Cardiac septum (tissue), 1 donor: ENCODE measurements around the gene TRAP1. TPM values are rescaled to one million over a fixed set of nuclear protein-coding genes. Genes with fewer than 3 reads are reported as not detected.

Source experiments
- DNase-seq: peaks from one replicate; pipeline ENCODE4 v3.0.0-alpha.2; 2020; ENCODE audit warnings: low spot score
- intact Hi-C: fragments of 100-400 bp; cut with DNase I; formaldehyde crosslinking; loops from one replicate; pipeline ENCODE4 v1.14.0; 2022
- total RNA-seq: library from RNA; stranded (reverse); fragmentation: NEBNext Ultra II Directional; extraction: Animal tissue kit (Norgen Biotek cat#: 25700); gene quantifications from one replicate; pipeline ENCODE4 v1.2.1, GENCODE V29; 2021
- donor health status: DM: no; HTN: no; CAD: no.

Gene TRAP1
- total RNA-seq, 1 donor from 2014 or later = 78.6 TPM

DNA sequence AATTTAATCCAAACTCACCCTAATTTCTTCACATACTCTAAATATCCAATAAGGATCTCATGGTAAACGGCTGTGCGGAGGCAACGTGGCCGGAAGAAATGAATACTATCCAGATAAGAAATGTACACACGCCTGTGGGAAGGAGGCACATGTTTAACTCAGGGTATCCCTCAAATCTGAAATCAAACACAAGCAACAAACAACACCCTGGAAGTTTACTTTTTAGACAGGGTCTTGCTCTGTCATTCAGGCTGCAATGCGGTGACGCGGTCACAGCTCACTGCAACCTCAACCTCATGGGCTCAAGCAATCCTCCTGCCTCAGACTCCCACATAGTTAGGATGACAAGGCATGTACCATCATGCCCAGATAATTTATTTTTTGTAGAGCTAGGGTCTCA, 21.2 kb upstream of the TRAP1 start:
- DNase-seq = no peak
- intact Hi-C loops = no loop called here

- intact Hi-C loops = no loop called here
- DNase-seq = no peak
Observed at GRCh38 chr16:3738128-3738527, 20.8 kb upstream of the TRAP1 start.

- intact Hi-C loops = no loop called here
- DNase-seq = no peak
Observed at GRCh38 chr16:3737181-3737580, 19.9 kb upstream of the TRAP1 start.

GRCh38 chr16:3736116-3736515, 18.8 kb upstream of the TRAP1 start:
- intact Hi-C loops = no loop called here
- DNase-seq = no peak

GRCh38 chr16:3735541-3735940, 18.2 kb upstream of the TRAP1 start:
- intact Hi-C loops = no loop called here
- DNase-seq = no peak

DNA sequence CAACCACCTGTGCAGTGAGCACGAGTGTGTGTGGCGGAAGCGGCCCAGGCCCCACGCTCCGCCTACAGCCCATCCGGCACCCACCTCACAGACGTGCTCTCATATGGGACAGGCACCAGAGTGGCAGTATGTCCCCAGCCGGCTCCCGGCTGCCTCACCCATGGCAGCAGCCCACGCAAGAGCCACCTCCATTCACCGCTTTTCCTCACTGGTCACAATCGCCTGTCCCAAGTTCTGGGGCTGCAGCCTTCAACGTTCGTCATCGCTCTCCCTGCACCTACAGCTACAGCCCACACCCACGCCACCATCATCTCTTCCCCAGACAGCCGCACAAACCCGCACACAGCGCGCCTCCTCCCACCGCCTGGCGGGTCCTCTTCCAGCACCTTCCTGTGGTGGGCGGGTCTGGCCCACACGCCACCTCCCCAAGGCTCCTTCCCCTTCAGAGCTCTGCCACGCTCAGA, 17.5 kb upstream of the TRAP1 start:
- intact Hi-C loops = no loop called here
- DNase-seq = no peak

DNA sequence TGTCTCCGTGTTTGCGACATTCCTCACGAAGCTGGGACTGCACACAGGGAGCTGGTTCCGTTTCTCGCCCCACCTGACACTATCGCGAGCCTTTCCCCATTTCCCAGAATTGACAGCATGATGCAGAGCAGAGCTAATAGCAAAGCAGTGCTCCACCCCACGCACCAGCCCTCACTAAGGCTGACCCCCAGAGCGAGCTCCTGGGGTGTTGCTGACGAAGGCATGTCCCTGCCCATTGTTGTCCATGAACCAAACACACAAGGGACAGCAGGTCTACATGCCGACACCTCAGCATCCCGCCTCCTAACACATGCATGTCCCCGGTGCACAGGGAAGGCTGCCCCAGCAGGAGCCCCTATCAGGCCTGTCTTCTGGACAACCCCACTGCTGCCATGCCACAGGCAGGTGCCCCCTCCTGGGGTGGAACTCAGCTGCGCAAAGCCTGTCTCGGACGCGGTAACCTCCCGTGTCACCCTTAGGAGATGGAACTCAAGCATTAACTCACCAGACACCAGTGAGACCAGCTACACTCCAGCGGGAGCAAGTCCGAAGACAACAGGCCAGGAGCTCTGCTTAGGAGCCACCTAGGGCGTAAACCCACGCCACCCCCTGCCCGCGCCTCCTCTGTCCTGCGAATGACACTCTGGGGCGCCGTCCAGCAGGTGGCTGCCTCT, 16.9 kb upstream of the TRAP1 start:
- DNase-seq = no peak
- intact Hi-C loops = no loop called here

- no peak for DNase-seq
Observed at GRCh38 chr16:3732171-3732570, 14.8 kb upstream of the TRAP1 start.

DNA sequence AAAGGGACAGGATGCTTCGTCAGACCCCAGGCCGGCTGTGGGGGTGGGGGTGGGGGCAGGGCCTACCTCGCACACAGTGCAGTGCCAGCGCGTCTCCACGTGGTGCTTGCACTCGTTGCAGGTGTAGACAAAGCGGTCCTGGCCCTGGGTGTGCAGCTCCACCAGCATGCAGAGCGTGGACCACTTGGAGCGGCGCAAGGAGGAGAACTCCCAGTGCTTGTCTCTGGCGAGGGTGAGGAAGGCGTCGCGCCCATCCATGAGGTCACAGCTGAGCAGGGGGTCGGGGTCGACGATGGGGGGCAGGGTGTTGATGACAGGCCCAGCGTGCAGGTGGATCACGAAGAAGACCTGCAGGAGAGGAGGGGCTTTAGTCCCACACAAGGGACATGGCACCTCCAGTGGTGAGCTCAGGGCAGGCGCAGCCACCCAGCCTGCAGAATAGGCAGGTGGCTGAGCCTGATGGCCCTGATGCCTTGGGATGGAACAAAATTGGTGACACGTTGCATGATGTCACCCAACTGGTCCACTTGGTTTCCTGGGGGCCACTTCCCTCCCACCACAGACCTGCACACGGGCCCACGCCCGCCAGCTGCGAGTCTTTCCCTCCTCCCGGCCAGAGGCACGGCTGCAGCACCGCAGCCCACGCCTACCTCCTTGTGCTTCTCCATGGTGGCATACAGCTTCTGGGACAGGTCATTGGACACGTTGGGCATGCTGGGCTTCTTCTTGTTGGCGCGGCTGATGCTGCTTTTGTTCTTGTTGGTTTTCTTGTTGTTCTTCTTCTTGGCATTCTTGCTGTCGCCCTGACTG, 14.0 kb upstream of the TRAP1 start:
- DNase-seq = no peak
- intact Hi-C loops = no loop called here

More at GRCh38 chr16:3732171-3732570, 14.8 kb upstream of the TRAP1 start:
- intact Hi-C loops = no loop called here

DNA sequence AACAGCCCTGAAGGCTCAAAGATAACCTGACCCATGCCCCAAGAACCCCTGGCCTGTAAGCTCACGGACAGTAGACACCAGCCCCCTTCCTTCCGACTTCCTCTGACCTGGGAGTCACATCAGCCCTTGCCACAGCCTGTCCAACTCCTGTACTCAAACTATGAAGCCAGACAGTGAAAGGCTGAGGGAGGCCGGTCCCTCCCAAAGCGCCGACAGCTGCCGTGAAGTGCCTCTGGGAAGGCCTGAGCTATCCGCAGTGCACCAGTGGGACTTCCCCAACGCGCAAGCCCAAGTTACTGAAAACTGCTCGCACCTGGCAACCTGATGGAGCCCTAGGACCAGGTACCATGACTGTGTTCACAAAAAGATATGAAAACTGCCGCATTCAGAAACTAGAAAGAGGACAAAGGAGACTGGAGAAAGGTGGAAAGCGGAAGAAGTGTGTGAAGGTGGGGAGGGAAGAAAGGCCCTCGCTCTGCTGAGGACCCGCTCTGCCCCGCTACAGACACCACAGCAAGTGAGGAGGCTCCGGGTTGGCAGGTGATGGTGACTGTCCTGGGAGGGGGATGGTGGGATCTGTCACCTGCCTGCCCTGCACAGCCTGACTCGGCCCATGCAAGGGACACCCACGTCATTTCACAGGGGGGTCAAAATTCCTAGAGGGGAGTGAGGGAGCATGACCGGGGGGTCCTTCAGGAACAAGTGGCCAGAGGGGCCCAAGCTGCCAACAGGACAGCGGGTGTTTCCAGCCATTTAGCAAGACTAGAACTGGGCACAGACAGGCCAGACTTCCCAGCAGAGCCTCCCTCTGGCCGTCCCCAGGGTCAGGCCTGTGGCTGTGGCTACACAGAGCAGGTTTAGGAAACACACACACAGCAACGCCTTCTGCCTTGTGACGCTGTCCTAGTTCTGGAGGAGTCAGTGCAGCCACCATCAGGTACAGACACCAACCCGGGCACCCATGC, 13.1 kb upstream of the TRAP1 start:
- no peak for DNase-seq
- intact Hi-C loops = no loop called here

DNA sequence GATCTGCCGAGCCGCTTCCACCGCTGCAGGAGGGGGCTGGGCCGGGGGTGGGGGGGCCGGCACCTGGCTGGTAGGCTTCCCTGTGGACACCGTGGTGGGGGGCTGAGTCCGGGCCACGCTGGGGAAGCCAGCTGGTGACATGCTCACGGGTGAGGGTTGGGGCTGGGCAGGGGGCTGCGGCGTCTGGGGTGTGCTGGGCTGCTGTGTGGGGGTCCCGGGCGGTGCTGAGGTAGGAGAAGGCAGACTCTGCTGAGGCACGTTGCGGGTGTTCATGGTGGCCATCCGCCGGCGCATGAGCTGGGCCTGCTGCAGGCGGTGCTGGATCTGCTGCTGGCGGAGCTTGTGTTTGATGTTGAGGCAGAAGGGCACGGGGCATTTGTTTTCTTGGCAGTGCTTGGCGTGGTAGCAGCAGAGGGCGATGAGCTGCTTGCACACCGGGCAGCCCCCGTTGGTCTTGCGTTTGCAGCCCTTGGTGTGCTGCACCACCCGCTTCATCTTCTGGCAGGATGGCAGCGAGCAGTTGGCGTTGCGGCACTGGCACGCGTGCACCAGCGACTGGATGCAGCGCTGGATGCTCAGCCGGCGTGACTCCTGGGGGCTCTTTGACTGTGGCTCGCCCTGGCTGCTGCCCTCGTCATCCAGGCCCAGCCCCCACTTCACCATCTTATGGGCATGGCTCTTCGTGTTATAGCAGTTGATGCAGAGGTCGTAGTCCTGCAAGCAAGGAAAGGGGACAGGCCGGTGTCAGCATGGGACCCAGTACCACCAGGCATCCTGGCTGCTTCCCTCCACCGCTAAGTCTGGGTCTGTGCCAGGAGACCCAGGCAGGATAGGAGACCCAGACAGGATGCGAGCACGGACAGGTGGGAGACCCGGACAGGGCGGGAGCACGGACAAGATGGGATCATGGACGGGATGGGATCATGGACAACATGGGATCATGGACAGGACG, 12.1 kb upstream of the TRAP1 start:
- intact Hi-C loops = no loop called here
- no peak for DNase-seq

DNA sequence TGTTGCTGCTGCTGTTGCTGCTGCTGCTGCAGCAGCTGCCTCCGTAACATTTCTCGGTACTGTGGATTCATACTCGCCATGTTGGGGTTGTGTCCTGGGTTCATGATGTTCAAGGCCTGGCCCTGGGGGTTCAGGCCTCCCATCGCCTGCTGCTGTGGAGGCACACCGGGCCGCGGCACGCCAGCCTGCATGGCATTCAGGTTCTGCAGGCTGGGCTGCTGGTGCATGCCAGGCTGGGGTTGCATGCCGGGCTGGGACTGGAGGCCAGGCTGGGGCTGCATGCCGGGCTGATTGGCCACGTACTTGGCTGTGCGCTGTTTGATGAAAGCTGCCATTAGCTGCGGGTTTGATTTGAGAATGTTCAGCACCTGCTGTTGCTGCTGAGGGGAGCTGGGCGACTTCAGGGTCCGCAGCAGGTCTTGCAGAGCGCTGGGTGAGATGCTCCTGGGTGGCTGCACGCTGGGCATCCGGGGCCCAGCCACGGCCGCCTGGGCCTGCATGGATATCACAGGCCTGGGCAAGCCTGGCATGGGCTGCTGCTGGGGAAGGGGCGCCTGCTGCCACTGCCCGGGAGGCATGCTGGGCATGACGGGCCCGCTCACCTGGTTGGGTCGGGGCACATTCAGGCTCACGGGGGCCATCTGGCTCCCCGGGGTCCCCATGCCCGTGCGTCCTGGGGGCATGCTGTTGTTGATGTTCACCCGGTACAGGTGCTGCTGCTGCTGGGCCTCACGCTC, 11.3 kb upstream of the TRAP1 start:
- no peak for DNase-seq
- intact Hi-C loops = no loop called here

GRCh38 chr16:3727806-3728381, 10.6 kb upstream of the TRAP1 start:
- no peak for DNase-seq
- intact Hi-C loops = no loop called here

DNA sequence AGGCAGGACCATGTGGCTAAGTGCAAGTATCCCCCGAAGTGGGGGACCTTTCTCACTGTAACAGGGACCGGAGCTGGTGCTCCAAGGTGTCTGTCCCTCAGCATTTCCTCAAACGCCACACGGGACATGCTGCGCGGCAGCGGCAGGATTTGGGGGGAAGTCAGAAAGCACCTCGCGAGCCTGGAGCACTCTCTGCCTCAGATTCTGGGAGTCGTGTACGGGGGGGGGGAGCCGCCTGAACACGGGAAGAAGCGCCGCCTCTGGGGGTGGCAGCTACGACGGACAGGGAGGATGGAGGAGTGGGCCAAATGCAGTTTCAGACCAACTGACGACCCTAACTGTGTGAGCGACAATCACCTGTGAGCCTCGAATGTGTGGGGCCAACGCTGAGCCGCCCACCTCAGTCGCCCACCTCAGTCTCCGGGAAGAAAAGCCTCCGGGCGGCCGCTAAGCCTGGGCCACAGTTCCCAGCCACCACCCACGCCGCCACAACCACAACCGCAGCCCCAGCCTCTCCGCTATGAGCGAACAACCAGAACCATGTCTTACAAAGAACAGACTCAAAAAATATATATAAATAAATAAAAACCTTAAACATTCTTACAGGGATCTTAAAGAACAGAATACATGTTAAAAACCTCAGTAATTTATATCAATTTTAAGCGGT, 8.8 kb upstream of the TRAP1 start:
- intact Hi-C loops = no loop called here
- DNase-seq = peak; percentile 41

- intact Hi-C loops = no loop called here
- peak; percentile 41 for DNase-seq
Observed at GRCh38 chr16:3725276-3725675, 8.0 kb upstream of the TRAP1 start.

DNA sequence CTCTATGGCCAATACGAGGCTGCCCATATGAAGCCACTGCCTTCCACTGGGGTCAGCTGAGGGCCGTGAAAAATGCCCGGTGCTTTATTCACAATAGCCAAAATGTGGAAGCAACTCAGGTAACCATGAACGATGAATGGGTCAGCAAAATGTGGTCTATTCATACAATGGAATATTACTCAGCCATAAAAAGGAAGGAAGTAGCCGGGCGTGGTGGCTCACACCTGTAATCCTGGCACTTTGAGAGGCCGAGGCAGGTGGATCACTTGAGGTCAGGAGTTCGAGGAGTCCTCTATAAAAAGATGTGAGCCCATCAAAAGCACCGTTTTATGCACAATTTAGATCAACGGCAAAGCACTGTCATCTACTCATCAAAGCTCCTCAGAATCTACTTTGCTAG, 5.2 kb upstream of the TRAP1 start:
- peak; percentile 50 for DNase-seq
- intact Hi-C loops = no loop called here

DNA sequence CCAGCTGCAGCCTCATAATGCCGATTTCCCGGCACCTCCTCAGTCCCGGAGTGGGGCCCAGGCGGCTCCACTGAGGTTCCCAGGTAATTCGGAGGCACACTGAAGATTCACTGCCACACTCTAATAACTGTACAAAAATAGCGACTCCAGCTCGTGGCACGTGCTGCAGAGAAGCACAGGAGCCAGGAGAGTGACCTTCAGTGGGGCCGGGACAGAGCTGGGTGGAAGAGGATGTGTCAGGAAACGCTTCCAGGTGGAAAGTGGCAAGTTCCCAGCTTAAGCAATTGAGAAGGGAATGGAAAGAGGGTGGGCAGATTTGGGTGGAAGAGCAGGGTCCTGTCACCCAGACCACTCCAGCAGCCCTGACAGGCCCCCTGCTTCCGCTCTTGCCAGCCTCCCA, 3.1 kb upstream of the TRAP1 start:
- DNase-seq = no peak
- intact Hi-C loops = no loop called here
